B cell (primary cell): ENCODE measurements around the gene RASA3. TPM values are rescaled to one million over a fixed set of nuclear protein-coding genes. Genes with fewer than 3 reads are reported as not detected.

Experiments
- ATAC-seq: fragments of 200-7000 bp; cut with Tn5 transposase; one replicate; pipeline ENCODE4 v1.10.0; 2021; ENCODE audit warnings: low read depth, mild to moderate bottlenecking, moderate number of reproducible peaks, moderate library complexity
- CTCF ChIA-PET: fragments of 350-600 bp; sonication (Branson Sonifier 250); formaldehyde crosslinking; loops from one replicate; lab custom pipeline; 2021; ENCODE audit warnings: antibody characterized with exemption, inconsistent platforms; lab: Charles Lee
- POLR2A ChIA-PET: fragments of 350-600 bp; sonication (Branson Sonifier 250); formaldehyde crosslinking; loops from one replicate; lab custom pipeline; 2021; ENCODE audit warnings: antibody characterized with exemption; lab: Charles Lee
- DNase-seq: peaks from one replicate; pipeline ENCODE4 v3.0.0; 2013
- H2AFZ ChIP-seq: 2 replicates; pipeline ENCODE4 v1.6.1; 2012; ENCODE audit warnings: mild to moderate bottlenecking, low read depth, low read length; ENCODE audit not compliant: insufficient read depth, poor library complexity, severe bottlenecking
- H3K27ac ChIP-seq, 2 donors: 1 replicate in 1 of 2; 2 replicates in 1 of 2; pipeline ENCODE4 v1.5.1; 2012 to 2013; ENCODE audit warnings: low read length in 2 of 2, mild to moderate bottlenecking in 2 of 2, moderate library complexity in 1 of 2
- H3K27me3 ChIP-seq, 4 experiments: fragments of 200-600 bp in 1 of 4; sonication (generic) in 1 of 4; replicated peaks in 1 of 4; 1 replicate in 2 of 4; 2 replicates in 2 of 4; pipeline versions ENCODE4 v1.6.1 to v1.7.0; 2013 to 2016; ENCODE audit warnings: low read length in 3 of 4, mild to moderate bottlenecking in 2 of 4, mixed read lengths in 1 of 4, moderate library complexity in 1 of 4; ENCODE audit not compliant: insufficient read depth in 4 of 4, control insufficient read depth in 3 of 4; ENCODE audit errors: control extremely low read depth in 1 of 4
- H3K36me3 ChIP-seq, 2 experiments: replicated peaks in 1 of 2; 1 replicate in 1 of 2; 2 replicates in 1 of 2; pipeline versions ENCODE4 v1.6.1 to v1.7.1; 2013; ENCODE audit warnings: low read length in 1 of 2; ENCODE audit not compliant: insufficient read depth in 2 of 2, control insufficient read depth in 1 of 2; ENCODE audit errors: control extremely low read depth in 1 of 2, extremely low read depth in 1 of 2
- H3K4me1 ChIP-seq, 2 donors: fragments of 200-600 bp in 1 of 2; sonication (generic) in 1 of 2; 1 replicate in 1 of 2; 2 replicates in 1 of 2; pipeline versions ENCODE4 v1.5.1 to v1.6.1; 2013 to 2017; ENCODE audit warnings: low read length in 2 of 2; ENCODE audit not compliant: control insufficient read depth in 2 of 2, insufficient read depth in 2 of 2
- H3K4me2 ChIP-seq: replicated peaks from 2 replicates; pipeline ENCODE3; 2012; ENCODE audit warnings: mild to moderate bottlenecking, low read depth, low read length; ENCODE audit not compliant: poor library complexity, severe bottlenecking
- H3K4me3 ChIP-seq, 5 experiments: fragments of 200-600 bp in 1 of 5; sonication (generic) in 1 of 5; 1 replicate in 3 of 5; 2 replicates in 2 of 5; pipeline versions ENCODE4 v1.5.1 to v1.7.0; 2011 to 2016; ENCODE audit warnings: low read length in 4 of 5, mild to moderate bottlenecking in 4 of 5, low read depth in 2 of 5, control low read depth in 1 of 5, moderate library complexity in 1 of 5; ENCODE audit not compliant: insufficient read depth in 1 of 5; ENCODE audit errors: control extremely low read depth in 1 of 5, extremely low read depth in 1 of 5
- H3K79me2 ChIP-seq: fragments of 200-600 bp; sonication (generic); one replicate; pipeline ENCODE4 v1.6.0; 2016; ENCODE audit warnings: low read length; ENCODE audit not compliant: control insufficient read depth, insufficient read depth
- H3K9ac ChIP-seq: fragments of 200-600 bp; sonication (generic); 2 replicates; pipeline ENCODE4 v1.6.1; 2017; ENCODE audit warnings: mild to moderate bottlenecking, low read length, moderate library complexity
- H3K9me3 ChIP-seq, 3 donors: one replicate each; pipeline versions ENCODE4 v1.6.1 to v1.7.1; 2013; ENCODE audit warnings: low read length in 2 of 3; ENCODE audit not compliant: control insufficient read depth in 2 of 3, insufficient read depth in 1 of 3; ENCODE audit errors: control extremely low read depth in 1 of 3
- H4K20me1 ChIP-seq: 2 replicates; pipeline ENCODE4 v1.6.0; 2012; ENCODE audit warnings: mild to moderate bottlenecking, low read length; ENCODE audit not compliant: insufficient read depth, control insufficient read depth, poor library complexity, severe bottlenecking
- H3K27ac Mint-ChIP-seq: one replicate; pipeline ENCODE4 v1.8.0; 2021; ENCODE audit warnings: mixed read lengths
- H3K27me3 Mint-ChIP-seq: one replicate; pipeline ENCODE4 v1.8.0; 2021; ENCODE audit warnings: mixed read lengths
- H3K4me1 Mint-ChIP-seq: one replicate; pipeline ENCODE4 v1.8.0; 2021; ENCODE audit warnings: mixed read lengths
- H3K4me3 Mint-ChIP-seq: one replicate; pipeline ENCODE4 v1.8.0; 2021; ENCODE audit warnings: mixed read lengths
- H3K9me3 Mint-ChIP-seq: one replicate; pipeline ENCODE4 v1.8.0; 2022; ENCODE audit warnings: mixed read lengths; ENCODE audit not compliant: insufficient read depth
- CTCF ChIP-seq: fragments of 200-600 bp; IDR thresholded peaks from one replicate; pipeline ENCODE4 v1.8.0; 2022; ENCODE audit warnings: antibody characterized with exemption, mild to moderate bottlenecking
- EZH2 ChIP-seq: IDR thresholded peaks from 2 replicates; pipeline ENCODE4 v1.6.1; 2012; ENCODE audit warnings: borderline replicate concordance, low read depth, mild to moderate bottlenecking, moderate library complexity, low read length; ENCODE audit not compliant: insufficient read depth, poor library complexity, severe bottlenecking
- WGBS: methylation state at CpG from one replicate; pipeline ENCODE4 v1.1.5; 2013; ENCODE audit warnings: missing lambda C conversion rate; ENCODE audit not compliant: insufficient coverage; 5-methylcytosine and 5-hydroxymethylcytosine counted together
- intact Hi-C: fragments of 100-400 bp; cut with micrococcal nuclease; formaldehyde crosslinking; loops from one replicate; pipeline ENCODE4 v1.10.0; 2022
- polyA plus RNA-seq: library from polyadenylated mRNA; depleted of rRNA; stranded (reverse); fragments of >200 nt; gene quantifications from 2 replicates; pipeline ENCODE4 v1.2.3, GENCODE V29; 2012
- total RNA-seq, 2 donors: library from RNA; stranded (reverse); fragments of 120-200 nt in 1 of 2; gene quantifications; 1 replicate in 1 of 2; 2 replicates in 1 of 2; pipeline versions ENCODE4 v1.2.3 to v1.2.4, GENCODE V29; 2013 to 2022

RASA3 gene
- total and polyA plus RNA-seq, 2 donors (not counting 1 experiment from before 2014, with no cell fraction given): 54.2 to 87.4 TPM

- Histone ChIP-seq H3K79me2 (no peaks in the 10 kb centered on the region), H3K36me3 (no peaks in the 10 kb centered on the region), H3K27ac (peak overlapping the region; percentile 6 to 31), H3K9ac (peak overlapping the region; percentile 54), H3K27me3 (no peaks in the 10 kb centered on the region), H4K20me1 (no peaks in the 10 kb centered on the region), H3K4me3 (peak overlapping the region in 3 of 5 experiments; percentile 32 to 51 (median 39)), H2AFZ (peak overlapping the region; percentile 58), H3K4me1 (peaks cover 59 to 64% of the 10 kb centered on the region in 2 donors), H3K9me3 (no peaks in the 10 kb centered on the region), H3K4me2 (peak overlapping the region; percentile 73)
- intact Hi-C loops: loop anchor here (1.0 to 2.0 kb wide), 2 partner anchors 12 to 76 kb away; no protein-coding TSS in a partner anchor
- TF ChIP-seq EZH2 (no peak), CTCF (no peak)
- Mint-ChIP-seq H3K9me3 (no peaks in the 10 kb centered on the region), H3K4me3 (no peak overlapping the region), H3K4me1 (no peaks in the 10 kb centered on the region), H3K27ac (no peak overlapping the region), H3K27me3 (no peaks in the 10 kb centered on the region)
- DNase-seq: peak; percentile 74
- ChIA-PET POLR2A (interaction anchor here (0.6 to 1.5 kb wide), 4 partner anchors 10 to 124 kb away, joined by 3 to 6 read pairs (median 4); no protein-coding TSS in a partner anchor), CTCF (interaction anchor here (0.9 to 1.4 kb wide), 3 partner anchors 12 to 30 kb away, joined by 3 to 8 read pairs (median 5); no protein-coding TSS in a partner anchor)
- 13% methylated on average over 10 of the region's 10 CpGs for WGBS
- ATAC-seq: peak; percentile 53
Measured at GRCh38 chr13:114140906-114141250, 8.5 kb upstream of the RASA3 start.
